HL-60 (cell line): ENCODE results near the gene ASTN2.

Experiments
- DNase-seq, 2 experiments: peaks; one replicate each; pipeline ENCODE4 v3.0.0-alpha.2; 2010 to 2020; ENCODE audit warnings: low read depth in 1 of 2, low spot score in 1 of 2
- H3K27ac ChIP-seq: fragments of 250-450 bp; sonication (Bioruptor Pico); replicated peaks from 2 replicates; pipeline ENCODE4 v1.5.1; 2020; ENCODE audit warnings: mild to moderate bottlenecking, moderate library complexity
- H3K27me3 ChIP-seq: fragments of 250-450 bp; sonication (Bioruptor Pico); 2 replicates; pipeline ENCODE4 v1.5.1; 2021; ENCODE audit warnings: mild to moderate bottlenecking, moderate library complexity; ENCODE audit not compliant: insufficient read depth, poor library complexity, severe bottlenecking
- H3K4me3 ChIP-seq: replicated peaks from 2 replicates; pipeline ENCODE4 v1.5.1; 2011; ENCODE audit warnings: mild to moderate bottlenecking, control low read depth, low read length; ENCODE audit not compliant: insufficient read depth
- CTCF ChIP-seq: IDR thresholded peaks from one replicate; pipeline ENCODE4 v1.5.1; 2011; ENCODE audit warnings: low read length, control low read depth, inconsistent platforms; ENCODE audit not compliant: insufficient read depth
- GABPA ChIP-seq: IDR thresholded peaks from 2 replicates; pipeline ENCODE4 v1.6.1; 2012; ENCODE audit warnings: low read depth
- POLR2AphosphoS5 ChIP-seq: IDR thresholded peaks from 2 replicates; pipeline ENCODE4 v1.6.1; 2012; ENCODE audit warnings: low read depth
- REST ChIP-seq: IDR thresholded peaks from 2 replicates; pipeline ENCODE4 v1.6.1; 2012; ENCODE audit warnings: low read depth; ENCODE audit not compliant: insufficient replicate concordance
- SPI1 ChIP-seq: IDR thresholded peaks from 2 replicates; pipeline ENCODE4 v1.6.1; 2012; ENCODE audit warnings: low read depth, mild to moderate bottlenecking, borderline replicate concordance

The ASTN2 gene

DNA sequence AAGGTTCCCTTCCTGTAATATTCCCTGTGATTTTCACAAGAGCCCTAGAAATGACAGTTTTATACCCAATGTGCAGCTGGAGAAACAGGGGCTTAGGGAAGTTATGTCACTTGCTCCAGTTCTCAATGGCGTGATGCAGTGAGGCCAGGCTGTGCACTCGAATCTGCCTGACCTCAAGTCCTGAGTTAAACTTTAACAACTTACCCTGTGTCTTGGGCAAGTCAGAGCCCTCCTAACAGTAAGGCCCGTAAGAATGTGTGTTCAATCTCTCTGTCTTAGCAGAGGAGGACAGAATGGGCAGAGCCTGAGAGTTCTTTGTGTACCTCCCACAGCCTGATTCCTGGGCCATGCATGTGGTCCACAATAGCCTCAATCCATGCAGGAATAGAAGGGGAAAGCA lies 546.7 kb downstream of the ASTN2 start:
- TF ChIP-seq REST (no peak), SPI1 (no peak), CTCF (no peak), POLR2AphosphoS5 (no peak), GABPA (no peak)
- no peak overlapping the region for H3K4me3 ChIP-seq
- H3K27me3 ChIP-seq: peaks cover 3% of the 10 kb centered on the region
- H3K27ac ChIP-seq: no peak overlapping the region
- DNase-seq: no peak

DNA sequence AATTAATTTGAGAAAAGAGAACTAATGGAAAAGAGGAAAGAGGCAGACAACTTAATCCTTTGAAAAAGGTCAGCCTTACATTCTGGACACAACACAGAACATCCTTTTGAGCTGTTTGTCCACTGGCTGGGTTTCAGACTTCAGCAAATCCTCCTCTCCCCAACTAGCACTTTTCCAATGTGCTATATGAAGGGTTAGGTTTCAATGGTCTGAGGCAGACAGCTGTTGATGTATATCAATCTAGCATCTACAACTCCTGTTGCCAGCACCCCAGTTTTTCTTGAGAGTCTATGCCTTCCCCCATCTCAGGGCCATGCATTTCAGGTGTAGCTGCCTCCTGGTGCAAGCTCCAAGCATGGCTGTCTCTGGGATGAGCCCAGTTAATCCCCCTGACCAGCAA lies 553.5 kb downstream of the ASTN2 start:
- Histone ChIP-seq H3K4me3 (no peak overlapping the region), H3K27ac (no peak overlapping the region), H3K27me3 (no peaks in the 10 kb centered on the region)
- TF ChIP-seq CTCF (no peak), SPI1 (no peak), POLR2AphosphoS5 (no peak), REST (no peak), GABPA (no peak)
- DNase-seq: no peak

- TF ChIP-seq CTCF (peak; percentile 59), POLR2AphosphoS5 (no peak)
- no peak overlapping the region for H3K27ac ChIP-seq
- H3K4me3 ChIP-seq: no peak overlapping the region
- no peaks in the 10 kb centered on the region for H3K27me3 ChIP-seq
- DNase-seq: peak; percentile 16 to 18
Measured at GRCh38 chr9:116860509-116861120, 554.2 kb downstream of the ASTN2 start.

GRCh38 chr9:116859763-116860162 lies 555.1 kb downstream of the ASTN2 start:
- H3K27me3 ChIP-seq: no peaks in the 10 kb centered on the region
- no peak overlapping the region for H3K4me3 ChIP-seq
- no peak for TF ChIP-seq CTCF
- no peak for TF ChIP-seq GABPA
- TF ChIP-seq REST: no peak
- no peak for TF ChIP-seq SPI1
- TF ChIP-seq POLR2AphosphoS5: no peak
- no peak for DNase-seq
- H3K27ac ChIP-seq: no peak overlapping the region
